ENCODE data around the gene GLP2R.

DNA sequence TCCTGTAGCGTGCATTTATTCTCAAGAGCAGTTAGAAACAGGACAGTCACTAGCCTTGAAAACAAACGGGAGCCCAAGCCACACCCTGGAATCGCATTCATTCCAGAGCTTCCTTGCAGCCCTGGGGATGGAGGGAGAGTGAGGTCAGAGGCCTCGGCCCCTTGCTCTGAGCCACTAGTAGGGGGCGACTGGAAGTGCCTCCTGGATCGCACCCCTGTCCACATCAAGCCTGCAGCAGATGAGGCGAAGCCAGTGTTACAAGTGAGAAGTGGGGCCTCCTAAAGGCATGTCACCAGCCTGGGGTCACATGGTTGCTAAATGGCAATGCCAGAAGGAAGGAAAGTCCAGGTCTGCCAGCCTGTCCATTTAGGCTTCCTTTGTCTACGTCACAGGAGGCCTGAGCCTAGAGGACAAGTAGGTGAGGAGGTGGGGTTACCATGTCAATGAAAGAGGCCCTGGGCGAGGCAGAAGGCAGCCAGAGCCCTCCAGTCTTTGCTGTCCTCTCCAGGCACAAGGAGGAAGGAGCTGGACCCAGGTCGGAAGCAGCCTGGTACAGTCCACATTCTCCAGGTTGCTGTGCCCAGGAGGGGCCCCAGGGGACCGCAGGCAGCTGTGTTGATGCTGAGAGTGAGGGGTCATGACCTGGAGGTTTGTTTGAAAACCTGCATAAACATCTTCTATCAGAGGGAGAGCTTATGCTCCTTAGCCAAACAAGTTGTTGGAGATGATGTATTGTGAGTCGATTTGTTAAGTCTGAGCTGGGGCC is 82.3 kb downstream of the GLP2R start:
- TF ChIP-seq, protein P1, sequence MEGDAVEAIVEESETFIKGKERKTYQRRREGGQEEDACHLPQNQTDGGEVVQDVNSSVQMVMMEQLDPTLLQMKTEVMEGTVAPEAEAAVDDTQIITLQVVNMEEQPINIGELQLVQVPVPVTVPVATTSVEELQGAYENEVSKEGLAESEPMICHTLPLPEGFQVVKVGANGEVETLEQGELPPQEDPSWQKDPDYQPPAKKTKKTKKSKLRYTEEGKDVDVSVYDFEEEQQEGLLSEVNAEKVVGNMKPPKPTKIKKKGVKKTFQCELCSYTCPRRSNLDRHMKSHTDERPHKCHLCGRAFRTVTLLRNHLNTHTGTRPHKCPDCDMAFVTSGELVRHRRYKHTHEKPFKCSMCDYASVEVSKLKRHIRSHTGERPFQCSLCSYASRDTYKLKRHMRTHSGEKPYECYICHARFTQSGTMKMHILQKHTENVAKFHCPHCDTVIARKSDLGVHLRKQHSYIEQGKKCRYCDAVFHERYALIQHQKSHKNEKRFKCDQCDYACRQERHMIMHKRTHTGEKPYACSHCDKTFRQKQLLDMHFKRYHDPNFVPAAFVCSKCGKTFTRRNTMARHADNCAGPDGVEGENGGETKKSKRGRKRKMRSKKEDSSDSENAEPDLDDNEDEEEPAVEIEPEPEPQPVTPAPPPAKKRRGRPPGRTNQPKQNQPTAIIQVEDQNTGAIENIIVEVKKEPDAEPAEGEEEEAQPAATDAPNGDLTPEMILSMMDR (IDR thresholded peaks at IDR 0.05; ENCODE audit: insufficient read depth, low read length, poor library complexity, severe bottlenecking), result no peak
- TF ChIP-seq EZH2phosphoT487 (conservative IDR thresholded peaks at IDR 0.05; ENCODE audit: low read length), result no peak
